HG02981 (cell line): ENCODE data around the gene SLF1.

Experiments used
- ATAC-seq: cut with Tn5 transposase; IDR thresholded peaks from one replicate; pipeline ENCODE4 v1.9.1; 2021; ENCODE audit warnings: mild to moderate bottlenecking, moderate library complexity; ENCODE audit not compliant: unreplicated experiment

The SLF1 gene

DNA sequence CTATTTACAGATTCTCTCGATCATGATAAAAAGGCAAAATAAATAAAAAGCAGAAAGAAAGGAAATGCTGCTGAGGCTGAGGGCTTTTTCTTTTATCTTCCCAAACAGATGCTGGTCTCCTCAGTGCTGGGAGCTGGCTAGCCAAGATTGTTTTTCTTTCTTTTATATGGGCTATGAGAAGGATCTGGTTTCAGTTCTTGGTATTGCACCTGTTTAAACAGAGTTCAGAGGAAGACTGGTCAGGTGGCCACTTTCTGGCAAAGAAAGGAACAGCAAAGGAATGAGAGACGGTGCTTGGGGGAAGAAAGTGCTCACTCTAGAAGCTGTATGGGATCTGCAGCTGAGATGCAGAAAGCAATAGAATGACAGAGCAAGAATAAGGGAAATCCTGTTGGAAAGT is 88.9 kb downstream of the SLF1 start:
- no peak for ATAC-seq

DNA sequence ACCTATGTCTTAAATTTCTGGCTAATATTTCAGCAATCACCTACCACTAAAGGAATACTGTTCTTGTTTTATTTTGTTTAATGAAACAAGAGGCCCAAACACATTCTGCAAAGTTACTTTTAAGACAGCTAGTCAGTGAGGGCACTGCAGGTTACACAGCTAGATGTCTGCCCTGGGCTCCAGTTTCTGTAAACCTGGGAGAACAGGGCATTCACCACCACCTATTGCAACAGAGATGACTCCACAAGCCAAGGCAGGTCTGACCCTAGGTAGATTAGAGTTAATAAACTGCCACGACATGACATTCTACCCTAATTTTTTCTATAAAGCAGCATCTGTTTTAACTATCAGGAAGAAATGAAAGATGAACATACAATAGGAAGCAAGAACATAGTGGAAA is 90.8 kb downstream of the SLF1 start:
- no peak for ATAC-seq

DNA sequence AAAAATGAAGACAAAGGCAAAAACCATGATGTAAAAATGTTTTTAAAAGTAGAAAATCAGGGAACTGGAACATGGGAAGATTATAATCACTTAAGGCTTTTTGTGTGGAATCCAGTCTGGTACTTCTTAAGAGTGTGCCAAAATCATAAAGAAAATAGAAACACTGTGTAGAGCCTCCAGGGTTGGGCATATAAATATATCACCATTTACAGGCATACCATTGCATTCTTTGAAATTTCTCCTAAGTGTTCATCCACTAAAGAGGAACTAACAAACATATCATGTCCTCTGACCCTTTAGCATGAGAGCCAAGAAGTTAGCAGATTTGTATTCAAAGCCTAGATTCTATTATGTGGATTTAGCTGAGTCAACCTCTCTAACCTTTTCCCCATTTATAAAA is 93.3 kb downstream of the SLF1 start:
- ATAC-seq: no peak

DNA sequence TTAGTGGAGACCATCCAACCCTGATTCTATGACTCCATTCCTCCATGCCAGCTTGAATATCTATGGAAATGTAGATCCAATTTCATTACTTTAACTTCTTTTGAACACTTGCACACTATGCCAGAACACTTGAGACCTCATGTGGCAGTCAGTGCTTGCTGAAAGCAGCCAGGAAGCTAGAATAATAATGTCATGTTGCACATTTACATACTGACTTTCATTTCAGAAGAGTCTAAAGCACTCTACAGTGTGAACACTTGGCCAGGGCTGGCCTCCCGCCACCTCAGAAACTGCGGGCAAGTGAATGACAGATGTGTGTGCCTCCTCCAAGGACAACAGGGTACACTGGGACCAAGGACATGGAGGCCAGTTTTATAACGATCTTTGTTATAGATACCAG is 97.3 kb downstream of the SLF1 start:
- no peak for ATAC-seq

DNA sequence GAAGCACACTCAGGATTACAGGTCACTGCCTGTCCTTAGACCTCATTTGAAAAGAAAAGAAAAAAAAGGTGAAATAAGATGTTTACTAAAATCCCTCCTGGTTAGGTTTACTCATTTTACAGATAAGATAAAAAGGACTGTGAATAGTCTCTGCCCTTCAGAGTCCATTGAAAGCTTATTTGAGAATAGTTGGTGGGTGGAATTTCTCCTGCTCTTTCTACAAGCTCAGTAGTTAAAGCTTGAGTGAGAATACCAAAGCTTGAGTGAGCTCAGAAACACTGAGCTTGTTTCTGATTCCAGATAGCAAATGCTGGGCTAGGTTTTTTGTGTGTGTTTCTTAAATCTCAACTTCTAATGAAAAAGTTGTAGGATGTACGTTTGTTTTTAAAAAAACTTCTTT is 106.7 kb downstream of the SLF1 start:
- no peak for ATAC-seq

DNA sequence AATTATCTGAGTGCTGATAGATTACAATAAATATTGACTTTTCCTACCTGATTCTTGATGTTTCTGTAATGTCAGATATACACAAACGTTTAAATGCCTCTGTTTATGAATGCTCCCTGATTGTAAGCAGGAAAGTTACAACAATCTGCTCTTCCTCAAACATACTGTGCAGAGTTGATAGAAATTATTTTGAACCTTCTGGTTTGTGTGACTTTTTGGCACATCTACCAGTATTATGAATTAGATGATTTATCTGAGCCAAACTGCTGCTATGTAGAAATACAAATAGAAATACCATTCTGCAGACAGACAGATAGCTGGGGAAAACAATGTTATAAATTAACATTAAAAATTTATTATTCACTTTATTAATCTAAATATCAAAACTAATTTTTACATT is 113.0 kb downstream of the SLF1 start:
- no peak for ATAC-seq

DNA sequence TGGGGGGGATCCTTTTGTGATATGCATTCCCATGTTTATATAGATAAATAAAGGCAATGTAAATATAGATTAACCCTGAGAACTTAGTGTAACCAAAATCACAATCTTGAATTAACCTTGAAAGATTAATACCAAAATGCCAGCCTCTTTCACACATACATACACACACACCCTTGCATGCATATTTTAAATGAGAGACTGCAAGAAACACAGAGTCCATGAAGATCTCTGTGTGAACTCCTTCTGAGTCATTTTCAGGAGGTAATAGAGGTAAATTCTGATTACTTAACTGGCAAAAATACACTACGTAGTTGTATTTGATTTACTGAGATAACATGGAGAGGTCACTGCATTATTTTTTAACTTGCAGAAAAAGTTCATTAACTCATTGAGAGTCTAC is 118.0 kb downstream of the SLF1 start:
- no peak for ATAC-seq

DNA sequence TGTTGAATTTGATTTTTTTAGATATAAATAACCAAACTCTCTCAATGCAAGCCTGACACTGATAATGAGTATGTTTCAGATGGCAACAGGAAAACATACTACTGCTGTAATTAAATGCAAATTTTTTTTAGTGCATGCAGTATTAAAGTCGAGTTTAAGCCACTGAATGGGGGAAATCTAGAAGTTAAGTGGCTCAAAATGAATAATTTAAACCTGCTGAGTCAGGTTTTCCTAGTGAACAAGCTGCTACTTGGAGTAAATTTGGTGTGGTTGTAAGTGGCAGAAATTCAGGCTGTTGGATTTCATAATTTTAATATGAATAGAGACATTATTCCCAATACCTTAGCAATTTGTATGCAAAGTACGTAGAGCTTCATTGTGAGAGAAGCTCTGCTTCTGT is 121.8 kb downstream of the SLF1 start:
- ATAC-seq: no peak

DNA sequence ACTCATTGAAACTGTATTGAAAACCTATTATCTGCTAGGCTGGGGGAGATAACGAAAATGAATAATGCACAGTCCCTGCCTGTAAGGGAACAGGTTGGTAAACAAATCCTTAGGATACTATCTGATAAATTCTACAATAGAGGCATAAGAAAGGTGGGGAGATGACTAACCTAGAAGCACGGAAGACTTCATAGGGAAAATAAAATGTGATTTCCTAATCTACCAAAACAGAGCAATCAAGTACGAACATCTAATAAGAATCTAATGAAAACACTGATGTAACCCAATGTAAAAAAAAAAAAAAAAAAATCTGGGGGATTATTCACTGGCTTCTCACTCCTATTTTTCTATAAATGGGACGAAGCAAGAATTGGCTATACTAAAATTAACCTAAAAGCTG is 124.4 kb downstream of the SLF1 start:
- no peak for ATAC-seq

DNA sequence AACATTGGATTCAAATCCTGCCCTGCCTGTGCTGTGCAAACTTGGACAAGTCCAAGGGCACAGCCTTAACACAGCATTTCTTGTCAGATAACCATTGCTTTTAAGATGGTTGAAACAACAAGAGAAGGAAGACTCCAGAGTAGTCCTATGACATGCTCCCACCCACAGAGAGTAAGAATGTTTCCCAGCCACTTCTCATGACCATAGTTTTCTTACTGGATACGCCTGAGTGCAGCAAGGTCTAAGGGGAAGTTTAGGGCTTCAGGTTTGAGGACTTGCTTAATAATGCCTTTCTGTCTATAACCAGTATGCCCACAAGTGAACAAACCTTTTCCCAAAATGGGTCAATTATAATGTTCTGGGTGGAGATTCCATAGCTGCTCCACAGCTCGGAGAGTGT is 126.4 kb downstream of the SLF1 start:
- ATAC-seq: no peak

DNA sequence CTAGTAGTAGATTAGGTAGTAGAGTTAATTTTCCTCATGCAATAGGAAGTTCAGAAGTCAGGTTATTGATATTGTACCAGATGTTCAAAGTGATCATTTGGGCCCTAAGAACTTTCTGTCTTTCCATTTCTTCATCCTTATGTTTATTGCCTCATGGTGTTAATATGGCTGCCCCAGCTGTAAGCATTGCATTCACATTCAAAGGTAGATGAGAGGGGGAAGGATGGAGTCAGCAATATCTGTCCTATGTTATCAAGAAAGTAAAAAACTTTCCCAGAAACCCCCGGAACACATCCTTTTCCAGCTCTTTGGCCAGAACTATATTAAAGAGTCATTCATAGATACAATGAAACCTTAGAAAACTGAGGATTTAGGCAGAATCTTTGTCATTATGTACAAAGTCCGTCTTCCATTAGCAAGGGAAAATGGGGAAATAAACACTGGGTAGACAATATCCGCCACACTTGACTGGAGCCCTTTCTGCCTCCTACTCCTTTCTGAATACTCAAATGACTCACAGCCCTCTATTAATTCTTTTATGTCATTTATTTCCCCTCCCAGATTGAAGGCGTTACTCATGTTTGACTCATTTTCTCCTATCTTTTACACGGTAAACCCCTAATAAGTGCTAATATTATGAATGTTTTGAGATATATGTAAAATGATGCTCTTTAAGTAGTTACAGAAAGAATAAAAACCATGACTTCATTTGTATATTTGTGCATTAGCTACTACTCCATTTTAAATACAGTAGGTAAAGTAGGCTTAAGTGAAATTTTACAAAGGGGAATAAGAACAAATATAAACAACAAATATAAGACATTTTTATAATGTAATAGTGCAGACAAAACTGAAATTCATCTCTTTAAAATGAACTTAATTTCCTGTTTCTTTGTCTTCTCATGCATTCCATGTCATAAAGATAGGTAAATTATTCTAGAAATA is 127.6 kb downstream of the SLF1 start:
- ATAC-seq: peak; percentile 69

DNA sequence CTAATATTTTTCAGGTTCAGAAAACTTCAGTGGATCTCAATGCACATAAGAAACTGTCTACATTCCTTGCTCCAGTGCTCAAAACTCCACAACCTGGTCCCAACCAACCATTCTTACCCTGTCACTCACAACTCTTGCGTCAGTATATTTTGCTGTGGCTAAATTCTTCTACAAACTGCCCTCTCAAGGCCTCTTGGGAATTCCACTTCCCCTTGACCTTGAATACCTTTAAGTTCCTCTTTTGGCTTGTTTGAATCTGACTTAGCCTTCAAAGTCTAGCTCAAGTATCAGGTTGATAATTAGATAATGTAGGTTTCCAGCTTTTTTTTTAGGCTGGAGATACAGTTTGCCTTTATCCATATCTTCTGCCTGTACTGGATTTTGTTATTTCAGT is 128.3 kb downstream of the SLF1 start:
- ATAC-seq: peak; percentile 37
